PC-9 (cell line): Measurements from ENCODE around the gene PFKFB3. TPM values are rescaled to one million over a fixed set of nuclear protein-coding genes. Genes with fewer than 3 reads are reported as not detected.
"Not testable (repeated sequence)": the region's sequence is repeated elsewhere in the genome, so short reads cannot be mapped to it uniquely, and the experiment has no call there.

Experiments used
- BruUV-seq: library from RNA; stranded (reverse); fragments of 400-500 nt; replicated peaks from 2 replicates; lab custom pipeline; 2021; lab: Mats Ljungman, UMichigan
- CTCF ChIA-PET: fragments of 300-600 bp; sonication (Branson Sonifier 250); formaldehyde crosslinking; loops from one replicate; lab custom pipeline; 2022; ENCODE audit warnings: antibody characterized with exemption; lab: Charles Lee
- POLR2A ChIA-PET: fragments of 300-600 bp; sonication (Branson Sonifier 250); formaldehyde crosslinking; loops from one replicate; lab custom pipeline; 2022; ENCODE audit warnings: antibody characterized with exemption; ENCODE audit not compliant: unreplicated experiment; lab: Charles Lee
- DNase-seq, 2 experiments: peaks; one replicate each; pipeline versions ENCODE4 v3.0.0 to v3.0.0-alpha.2; 2015 to 2022; ENCODE audit warnings: mixed read lengths in 1 of 2
- H2AFZ ChIP-seq: fragments of 200-600 bp; sonication (generic); 2 replicates; pipeline ENCODE4 v1.8.1; 2017; ENCODE audit warnings: antibody characterized with exemption
- H3F3A ChIP-seq: fragments of 200-600 bp; sonication (generic); 2 replicates; pipeline ENCODE4 v1.8.1; 2017; ENCODE audit warnings: antibody characterized with exemption, mild to moderate bottlenecking, low read depth; ENCODE audit not compliant: insufficient read depth
- H3K27ac ChIP-seq: fragments of 200-600 bp; sonication (generic); 2 replicates; pipeline ENCODE4 v1.6.1; 2016; ENCODE audit warnings: mixed run types
- H3K27me3 ChIP-seq: fragments of 200-600 bp; sonication (generic); 2 replicates; pipeline ENCODE4 v1.6.1; 2016; ENCODE audit warnings: low read depth, mixed run types; ENCODE audit not compliant: insufficient read depth
- H3K36me3 ChIP-seq: fragments of 200-600 bp; sonication (generic); 2 replicates; pipeline ENCODE4 v1.6.1; 2016; ENCODE audit warnings: low read depth, mixed run types
- H3K4me1 ChIP-seq: fragments of 200-600 bp; sonication (generic); replicated peaks from 2 replicates; pipeline ENCODE4 v1.6.1; 2016; ENCODE audit warnings: mixed run types; ENCODE audit not compliant: insufficient read depth
- H3K4me2 ChIP-seq: fragments of 200-600 bp; sonication (generic); 2 replicates; pipeline ENCODE4 v1.6.1; 2017; ENCODE audit warnings: mixed run types
- H3K4me3 ChIP-seq: fragments of 200-600 bp; sonication (generic); 2 replicates; pipeline ENCODE4 v1.6.1; 2016; ENCODE audit warnings: mixed run types
- H3K79me2 ChIP-seq: fragments of 200-600 bp; sonication (generic); 2 replicates; pipeline ENCODE4 v1.6.1; 2017; ENCODE audit warnings: low read depth, mixed run types
- H3K9me2 ChIP-seq: fragments of 200-600 bp; sonication (generic); 2 replicates; pipeline ENCODE4 v1.8.1; 2017; ENCODE audit warnings: mild to moderate bottlenecking; ENCODE audit not compliant: insufficient read depth
- H3K9me3 ChIP-seq: fragments of 200-600 bp; sonication (generic); 2 replicates; pipeline ENCODE4 v1.8.1; 2016; ENCODE audit warnings: low read depth; ENCODE audit not compliant: insufficient read depth
- H4K20me1 ChIP-seq: fragments of 200-600 bp; sonication (generic); 2 replicates; pipeline ENCODE4 v1.8.1; 2017; ENCODE audit not compliant: insufficient read depth
- EZH2 ChIP-seq: fragments of 200-600 bp; sonication (generic); IDR thresholded peaks from 2 replicates; pipeline ENCODE4 v1.8.0; 2017; ENCODE audit warnings: antibody characterized with exemption, low read depth
- intact Hi-C: fragments of 100-400 bp; cut with micrococcal nuclease; formaldehyde crosslinking; loops from one replicate; pipeline ENCODE4 v1.10.0; 2022; ENCODE audit not compliant: unreplicated experiment
- total RNA-seq: library from RNA; stranded (reverse); gene quantifications from 2 replicates; pipeline ENCODE4 v1.2.3, GENCODE V29; 2021
- TF ChIP-seq, protein P1 (sequence below): fragments of 200-600 bp; sonication (generic); conservative IDR thresholded peaks from 2 replicates; pipeline ENCODE4 v1.6.1; 2017; ENCODE audit warnings: mixed run types, antibody characterized with exemption, mild to moderate bottlenecking, moderate library complexity

The PFKFB3 gene
- total RNA-seq, 1 experiment from 2014 or later, result 37.8 TPM

- no peaks in the 10 kb centered on the region for H3K9me2 ChIP-seq
- no peak overlapping the region for H3K27ac ChIP-seq
- BruUV-seq, result no TSS peak
- 0 out of 2 replicates have a peak, but pooled peaks cover 1% of the 10 kb centered on the region for H3F3A ChIP-seq
- H3K4me2 ChIP-seq, result no peak overlapping the region
- ChIA-PET POLR2A (interaction anchor here (0.7 kb wide), 1 partner anchor 90 kb away, joined by 3 read pairs; no protein-coding TSS in a partner anchor), CTCF (no interaction called here)
- no peak for DNase-seq
- H3K36me3 ChIP-seq, result no peaks in the 10 kb centered on the region
- no peak overlapping the region for H3K4me3 ChIP-seq
- intact Hi-C loops, result no loop called here
- peaks cover 2% of the 10 kb centered on the region for H3K4me1 ChIP-seq
- H3K9me3 ChIP-seq, result no peaks in the 10 kb centered on the region
- no peaks in the 10 kb centered on the region for H4K20me1 ChIP-seq
- TF ChIP-seq, protein P1, sequence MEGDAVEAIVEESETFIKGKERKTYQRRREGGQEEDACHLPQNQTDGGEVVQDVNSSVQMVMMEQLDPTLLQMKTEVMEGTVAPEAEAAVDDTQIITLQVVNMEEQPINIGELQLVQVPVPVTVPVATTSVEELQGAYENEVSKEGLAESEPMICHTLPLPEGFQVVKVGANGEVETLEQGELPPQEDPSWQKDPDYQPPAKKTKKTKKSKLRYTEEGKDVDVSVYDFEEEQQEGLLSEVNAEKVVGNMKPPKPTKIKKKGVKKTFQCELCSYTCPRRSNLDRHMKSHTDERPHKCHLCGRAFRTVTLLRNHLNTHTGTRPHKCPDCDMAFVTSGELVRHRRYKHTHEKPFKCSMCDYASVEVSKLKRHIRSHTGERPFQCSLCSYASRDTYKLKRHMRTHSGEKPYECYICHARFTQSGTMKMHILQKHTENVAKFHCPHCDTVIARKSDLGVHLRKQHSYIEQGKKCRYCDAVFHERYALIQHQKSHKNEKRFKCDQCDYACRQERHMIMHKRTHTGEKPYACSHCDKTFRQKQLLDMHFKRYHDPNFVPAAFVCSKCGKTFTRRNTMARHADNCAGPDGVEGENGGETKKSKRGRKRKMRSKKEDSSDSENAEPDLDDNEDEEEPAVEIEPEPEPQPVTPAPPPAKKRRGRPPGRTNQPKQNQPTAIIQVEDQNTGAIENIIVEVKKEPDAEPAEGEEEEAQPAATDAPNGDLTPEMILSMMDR, result no peak
- TF ChIP-seq EZH2, result no peak
- H3K27me3 ChIP-seq, result no peaks in the 10 kb centered on the region
- no peak overlapping the region for H2AFZ ChIP-seq
- H3K79me2 ChIP-seq, result no peaks in the 10 kb centered on the region
These were observed 41.8 kb downstream of the PFKFB3 start for GRCh38 chr10:6244510-6244909.

GRCh38 chr10:6247041-6247712 is 44.4 kb downstream of the PFKFB3 start:
- no peak overlapping the region for H2AFZ ChIP-seq

DNA sequence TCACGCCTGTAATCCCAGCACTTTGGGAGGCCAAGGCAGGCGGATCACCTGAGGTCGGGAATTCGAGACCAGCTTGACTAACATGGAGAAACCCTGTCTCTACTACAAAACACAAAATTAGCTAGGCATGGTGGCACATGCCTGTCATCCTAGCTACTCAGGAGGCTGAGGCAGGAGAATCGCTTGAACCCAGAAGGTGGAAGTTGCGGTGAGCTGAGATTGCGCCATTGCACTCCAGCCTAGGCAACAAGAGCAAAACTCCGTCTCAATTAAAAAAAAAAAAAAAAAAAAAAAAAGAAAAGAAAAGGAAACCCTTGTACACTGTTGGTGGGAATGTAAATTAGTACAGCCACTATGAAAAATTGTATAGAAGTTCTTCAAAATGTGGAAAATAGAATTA is 46.2 kb downstream of the PFKFB3 start:
- H2AFZ ChIP-seq, H3K4me2 ChIP-seq, POLR2A ChIA-PET, H3F3A ChIP-seq, H3K27ac ChIP-seq, H3K9me3 ChIP-seq, H3K4me1 ChIP-seq, H3K36me3 ChIP-seq, CTCF ChIA-PET, H4K20me1 ChIP-seq, H3K4me3 ChIP-seq, H3K9me2 ChIP-seq, intact Hi-C loops, BruUV-seq, H3K27me3 ChIP-seq, H3K79me2 ChIP-seq, DNase-seq: not testable (repeated sequence)

More at GRCh38 chr10:6247041-6247712, 44.4 kb downstream of the PFKFB3 start:
- intact Hi-C loops, result no loop called here
- BruUV-seq, result no TSS peak
- Histone ChIP-seq H4K20me1 (no peaks in the 10 kb centered on the region), H3K4me2 (no peak overlapping the region), H3K79me2 (no peaks in the 10 kb centered on the region), H3K36me3 (no peaks in the 10 kb centered on the region), H3K27ac (no peak overlapping the region), H3K4me3 (no peak overlapping the region), H3F3A (no peaks in the 10 kb centered on the region), H3K4me1 (no peaks in the 10 kb centered on the region), H3K9me3 (no peaks in the 10 kb centered on the region), H3K27me3 (no peaks in the 10 kb centered on the region), H3K9me2 (no peaks in the 10 kb centered on the region)
- CTCF ChIA-PET, result no interaction called here
- TF ChIP-seq, protein P1, result no peak
- no peak for TF ChIP-seq EZH2
- no peak for DNase-seq
- POLR2A ChIA-PET, result no interaction called here
